AG09309 (cell line): ENCODE results near the gene FBXW11.
"Not testable (repeated sequence)": the region's sequence is repeated elsewhere in the genome, so short reads cannot be mapped to it uniquely, and the experiment has no call there.

Experiments used
- DNase-seq: peaks from one replicate; pipeline ENCODE4 v3.0.0-alpha.2; 2010; ENCODE audit warnings: low read depth
- H3K4me3 ChIP-seq: 2 replicates; pipeline ENCODE4 v1.5.1; 2011; ENCODE audit warnings: mild to moderate bottlenecking, low read depth, low read length, moderate library complexity; ENCODE audit not compliant: control insufficient read depth
- TF ChIP-seq, protein P1 (sequence below): IDR thresholded peaks from 2 replicates; pipeline ENCODE4 v1.5.1; 2011; ENCODE audit warnings: mild to moderate bottlenecking, low read depth, low read length, inconsistent platforms; ENCODE audit not compliant: insufficient read depth, control insufficient read depth; ENCODE audit errors: missing control alignments

The FBXW11 gene

DNA sequence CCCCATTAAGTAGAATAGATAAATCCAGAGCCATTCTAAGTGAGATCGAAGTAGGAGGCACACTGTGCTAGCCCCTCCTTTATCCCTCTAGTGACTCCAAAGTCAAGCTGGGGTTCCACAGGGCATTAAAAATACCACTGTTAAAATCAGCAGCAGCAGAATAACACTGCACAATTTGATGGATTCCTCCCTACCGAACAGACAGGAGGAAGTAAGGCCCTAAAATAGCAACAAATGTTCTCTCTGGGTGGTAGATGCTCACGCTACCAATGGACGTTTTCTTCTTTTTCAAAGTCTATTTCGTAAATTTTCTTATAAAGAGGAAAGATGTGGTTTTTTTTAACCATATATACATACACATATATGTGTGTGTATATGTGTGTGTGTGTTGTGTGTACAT is 54.4 kb downstream of the FBXW11 start:
- no peak for DNase-seq
- TF ChIP-seq, protein P1, sequence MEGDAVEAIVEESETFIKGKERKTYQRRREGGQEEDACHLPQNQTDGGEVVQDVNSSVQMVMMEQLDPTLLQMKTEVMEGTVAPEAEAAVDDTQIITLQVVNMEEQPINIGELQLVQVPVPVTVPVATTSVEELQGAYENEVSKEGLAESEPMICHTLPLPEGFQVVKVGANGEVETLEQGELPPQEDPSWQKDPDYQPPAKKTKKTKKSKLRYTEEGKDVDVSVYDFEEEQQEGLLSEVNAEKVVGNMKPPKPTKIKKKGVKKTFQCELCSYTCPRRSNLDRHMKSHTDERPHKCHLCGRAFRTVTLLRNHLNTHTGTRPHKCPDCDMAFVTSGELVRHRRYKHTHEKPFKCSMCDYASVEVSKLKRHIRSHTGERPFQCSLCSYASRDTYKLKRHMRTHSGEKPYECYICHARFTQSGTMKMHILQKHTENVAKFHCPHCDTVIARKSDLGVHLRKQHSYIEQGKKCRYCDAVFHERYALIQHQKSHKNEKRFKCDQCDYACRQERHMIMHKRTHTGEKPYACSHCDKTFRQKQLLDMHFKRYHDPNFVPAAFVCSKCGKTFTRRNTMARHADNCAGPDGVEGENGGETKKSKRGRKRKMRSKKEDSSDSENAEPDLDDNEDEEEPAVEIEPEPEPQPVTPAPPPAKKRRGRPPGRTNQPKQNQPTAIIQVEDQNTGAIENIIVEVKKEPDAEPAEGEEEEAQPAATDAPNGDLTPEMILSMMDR = no peak
- no peak overlapping the region for H3K4me3 ChIP-seq

DNA sequence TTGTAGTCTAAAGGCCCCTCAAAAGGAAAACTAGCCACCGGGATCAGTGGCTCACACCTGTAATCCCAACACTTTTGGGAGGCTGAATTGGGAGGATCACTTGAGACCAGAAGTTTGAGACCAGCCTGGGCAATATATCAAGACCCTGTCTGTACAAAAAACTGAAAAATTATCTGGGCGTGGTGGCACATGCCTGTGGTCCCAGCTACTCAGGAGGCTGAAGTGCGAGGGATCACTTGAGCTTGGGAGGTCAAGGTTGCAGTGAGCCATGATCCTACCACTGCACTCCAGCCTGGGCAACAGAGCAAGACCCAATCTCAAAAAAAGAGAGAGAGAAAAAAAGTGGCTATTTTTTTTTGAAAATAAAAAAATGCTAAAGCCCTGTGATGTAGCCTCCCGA is 55.2 kb downstream of the FBXW11 start:
- TF ChIP-seq, protein P1 = no peak
- no peak overlapping the region for H3K4me3 ChIP-seq

DNA sequence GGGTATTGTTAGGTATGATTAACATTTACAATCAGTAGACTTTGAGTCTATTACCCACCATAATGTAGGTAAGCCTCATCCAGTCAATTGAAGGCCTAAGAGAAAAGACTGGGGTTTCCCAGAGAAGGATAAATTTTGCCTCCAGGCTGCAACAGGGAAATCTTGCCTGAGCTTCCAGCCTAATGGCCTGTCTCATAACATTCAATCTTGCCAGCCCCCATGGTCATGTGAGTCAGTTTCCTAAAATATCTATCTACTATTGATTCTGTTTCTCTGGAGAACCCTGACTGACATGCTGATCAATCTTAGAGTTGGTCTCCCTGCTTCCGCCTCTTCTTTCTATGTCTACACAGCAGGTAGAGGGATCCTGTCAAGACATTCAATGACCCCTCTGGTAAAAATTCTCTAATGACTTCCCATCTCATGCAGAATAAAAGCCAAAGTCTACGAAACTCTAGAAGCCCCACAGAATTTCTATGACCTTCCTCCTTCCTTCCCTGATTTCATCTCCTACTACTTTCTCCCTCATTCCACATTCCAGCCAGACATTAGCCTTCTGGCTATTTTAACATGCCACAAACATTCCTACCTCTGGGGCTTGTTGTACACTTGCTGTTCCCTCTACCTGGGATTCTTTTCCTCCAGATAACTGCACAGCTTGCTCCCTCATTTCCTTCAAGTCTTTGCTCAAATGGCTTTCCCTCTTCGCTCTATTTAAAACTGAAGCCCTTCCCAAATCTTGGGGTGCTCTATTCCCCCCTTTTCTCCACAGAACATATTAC is 60.2 kb downstream of the FBXW11 start:
- no peak for DNase-seq
- no peak overlapping the region for H3K4me3 ChIP-seq
- TF ChIP-seq, protein P1 = no peak

More for the DNA sequence above, 55.2 kb downstream of the FBXW11 start:
- DNase-seq = no peak

DNA sequence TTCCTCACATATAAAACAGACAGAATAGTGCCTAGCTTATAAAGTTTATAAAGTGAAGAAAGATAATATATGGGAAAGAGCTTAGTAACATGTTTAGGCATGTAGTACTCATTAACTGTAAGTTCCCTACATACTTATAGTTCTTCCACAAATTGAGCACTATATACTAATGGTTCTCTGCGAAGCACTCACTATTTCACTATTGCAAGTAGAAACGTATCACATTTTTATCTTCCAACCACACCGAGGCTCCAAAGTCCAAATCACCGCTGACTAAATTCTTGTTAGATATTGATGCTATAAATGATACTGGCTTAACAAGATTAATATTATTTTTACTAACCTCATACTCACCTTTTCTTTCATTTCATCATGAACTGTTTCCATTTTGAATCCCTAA is 61.0 kb downstream of the FBXW11 start:
- TF ChIP-seq, protein P1 = no peak
- no peak overlapping the region for H3K4me3 ChIP-seq
- DNase-seq = no peak

DNA sequence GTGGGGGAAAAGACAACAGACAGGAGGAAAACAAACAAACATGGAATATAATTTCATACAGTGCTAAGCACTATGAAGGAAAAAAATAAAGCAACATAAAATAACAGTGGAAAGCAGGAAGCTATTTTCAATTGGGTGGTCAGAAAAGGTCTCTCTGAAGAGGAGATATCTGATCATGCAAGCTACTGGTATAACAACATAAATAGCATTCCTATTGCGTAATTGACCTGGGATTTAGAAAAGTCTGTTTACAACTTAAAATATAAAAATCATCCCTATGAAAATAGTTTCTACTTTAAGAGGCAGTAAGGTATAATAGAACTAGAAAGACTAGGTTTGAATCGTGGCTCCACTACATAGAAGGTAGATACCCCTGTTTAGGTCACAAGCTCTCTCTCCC is 61.4 kb downstream of the FBXW11 start:
- TF ChIP-seq, protein P1 = no peak
- no peak for DNase-seq
- no peak overlapping the region for H3K4me3 ChIP-seq

DNA sequence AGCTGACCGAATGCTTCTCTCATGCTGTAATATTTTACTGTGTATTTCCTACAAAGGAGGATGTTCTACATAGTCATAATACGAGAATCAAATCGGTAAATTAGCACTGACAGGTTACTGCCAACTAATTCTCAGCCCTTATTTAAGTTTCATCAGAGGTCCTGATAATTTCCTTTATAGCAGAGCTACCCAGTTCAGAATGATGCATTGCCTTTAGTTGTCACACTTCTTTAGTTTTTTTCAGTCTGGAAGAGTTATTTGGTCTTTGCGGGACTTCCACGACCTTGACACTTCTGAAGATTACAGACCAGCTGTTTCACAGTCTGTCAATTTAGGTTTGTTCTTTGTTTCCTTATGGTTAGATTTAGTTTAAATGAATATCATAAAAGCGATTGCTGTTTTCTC is 64.3 kb downstream of the FBXW11 start:
- not testable (repeated sequence) for DNase-seq, H3K4me3 ChIP-seq

DNA sequence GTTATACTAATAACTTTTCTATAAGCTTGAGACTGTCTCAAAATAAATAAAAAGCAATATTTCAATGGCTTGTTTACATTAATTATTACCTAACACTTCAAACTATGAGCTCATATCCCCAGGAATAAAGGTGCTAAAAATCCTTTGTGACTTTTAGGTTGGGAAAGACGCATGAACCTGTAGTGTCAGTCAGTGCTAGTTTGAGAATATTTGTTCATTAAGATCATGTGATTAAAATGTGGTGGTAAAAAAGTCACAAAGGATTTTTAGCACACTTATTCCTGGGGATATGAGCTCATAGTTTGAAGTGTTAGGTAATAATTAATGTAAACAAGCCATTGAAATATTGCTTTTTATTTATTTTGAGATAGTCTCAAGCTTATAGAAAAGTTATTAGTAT is 64.8 kb downstream of the FBXW11 start:
- DNase-seq = not testable (repeated sequence)

DNA sequence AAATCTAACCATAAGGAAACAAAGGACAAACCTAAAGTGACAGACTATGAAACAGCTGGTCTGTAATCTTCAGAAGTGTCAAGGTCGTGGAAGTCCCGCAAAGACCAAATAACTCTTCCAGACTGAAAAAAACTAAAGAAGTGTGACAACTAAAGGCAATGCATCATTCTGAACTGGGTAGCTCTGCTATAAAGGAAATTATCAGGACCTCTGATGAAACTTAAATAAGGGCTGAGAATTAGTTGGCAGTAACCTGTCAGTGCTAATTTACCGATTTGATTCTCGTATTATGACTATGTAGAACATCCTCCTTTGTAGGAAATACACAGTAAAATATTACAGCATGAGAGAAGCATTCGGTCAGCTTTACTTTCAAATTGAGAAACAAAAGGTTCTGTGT is 65.2 kb downstream of the FBXW11 start:
- DNase-seq = not testable (repeated sequence)

More for the DNA sequence above, 64.8 kb downstream of the FBXW11 start:
- not testable (repeated sequence) for H3K4me3 ChIP-seq

More for the DNA sequence above, 65.2 kb downstream of the FBXW11 start:
- H3K4me3 ChIP-seq = not testable (repeated sequence)
